ENCODE measurements around the gene SLC22A1. TPM values are rescaled to one million over a fixed set of nuclear protein-coding genes. Genes with fewer than 3 reads are reported as not detected.

Gene SLC22A1
- total RNA-seq: 1.5 and 1.7 TPM in 2 replicates
- 0.68 TPM for total RNA-seq (2013)
- polyA plus RNA-seq: 0.17 and 0.18 TPM in 2 replicates
- 0.34 and 0.57 TPM in 2 replicates for polyA minus RNA-seq

- Mint-ChIP-seq H3K27me3 (peaks cover 4% of the 10 kb centered on the region), H3K4me1 (no peaks in the 10 kb centered on the region), H3K4me3 (no peak within 1 kb of the TSS), H3K9me3 (ENCODE audit: insufficient read depth) (peaks cover 3% of the 10 kb centered on the region), H3K27ac (no peak within 1 kb of the TSS)
- Histone ChIP-seq H3K79me2 (ENCODE audit: control insufficient read depth, insufficient read depth, low read length) (no peaks in the 10 kb centered on the region), H3K4me2 (replicated peaks; ENCODE audit: low read depth, low read length, poor library complexity, severe bottlenecking) (no peak within 1 kb of the TSS), H4K20me1 (ENCODE audit: control insufficient read depth, insufficient read depth, low read length, poor library complexity, severe bottlenecking) (no peaks in the 10 kb centered on the region), H3K36me3 (replicated peaks in 1 of 2; ENCODE audit: control extremely low read depth in 1 of 2, control insufficient read depth in 1 of 2, extremely low read depth in 1 of 2, insufficient read depth in 2 of 2, low read length in 1 of 2) (no peaks in the 10 kb centered on the region), H3K9me3 (ENCODE audit: control extremely low read depth in 1 of 3, control insufficient read depth in 2 of 3, insufficient read depth in 1 of 3, low read length in 2 of 3) (peaks cover 0 to 24% (median 7%) of the 10 kb centered on the region in 3 donors), H3K4me3 (ENCODE audit: control extremely low read depth in 1 of 5, extremely low read depth in 1 of 5, insufficient read depth in 1 of 5, low read depth in 2 of 5, low read length in 4 of 5) (no peak within 1 kb of the TSS), H3K9ac (ENCODE audit: low read length) (no peak within 1 kb of the TSS), H3K4me1 (ENCODE audit: control insufficient read depth in 2 of 2, insufficient read depth in 2 of 2, low read length in 2 of 2) (no peaks in the 10 kb centered on the region), H2AFZ (ENCODE audit: insufficient read depth, low read depth, low read length, poor library complexity, severe bottlenecking) (no peak within 1 kb of the TSS), H3K27me3 (replicated peaks in 1 of 4; ENCODE audit: control extremely low read depth in 1 of 4, control insufficient read depth in 3 of 4, insufficient read depth in 4 of 4, low read length in 3 of 4) (no peaks in the 10 kb centered on the region), H3K27ac (ENCODE audit: low read length in 2 of 2) (no peak within 1 kb of the TSS)
- 94% methylated on average over 7 of the region's 8 CpGs for WGBS (ENCODE audit: insufficient coverage)
- POLR2A ChIA-PET: no interaction called here
- ATAC-seq (ENCODE audit: low read depth): no peak
- no peak for DNase-seq
- intact Hi-C loops (cut with micrococcal nuclease): no loop called here
- CTCF ChIA-PET: no interaction called here
- TF ChIP-seq, protein P1, sequence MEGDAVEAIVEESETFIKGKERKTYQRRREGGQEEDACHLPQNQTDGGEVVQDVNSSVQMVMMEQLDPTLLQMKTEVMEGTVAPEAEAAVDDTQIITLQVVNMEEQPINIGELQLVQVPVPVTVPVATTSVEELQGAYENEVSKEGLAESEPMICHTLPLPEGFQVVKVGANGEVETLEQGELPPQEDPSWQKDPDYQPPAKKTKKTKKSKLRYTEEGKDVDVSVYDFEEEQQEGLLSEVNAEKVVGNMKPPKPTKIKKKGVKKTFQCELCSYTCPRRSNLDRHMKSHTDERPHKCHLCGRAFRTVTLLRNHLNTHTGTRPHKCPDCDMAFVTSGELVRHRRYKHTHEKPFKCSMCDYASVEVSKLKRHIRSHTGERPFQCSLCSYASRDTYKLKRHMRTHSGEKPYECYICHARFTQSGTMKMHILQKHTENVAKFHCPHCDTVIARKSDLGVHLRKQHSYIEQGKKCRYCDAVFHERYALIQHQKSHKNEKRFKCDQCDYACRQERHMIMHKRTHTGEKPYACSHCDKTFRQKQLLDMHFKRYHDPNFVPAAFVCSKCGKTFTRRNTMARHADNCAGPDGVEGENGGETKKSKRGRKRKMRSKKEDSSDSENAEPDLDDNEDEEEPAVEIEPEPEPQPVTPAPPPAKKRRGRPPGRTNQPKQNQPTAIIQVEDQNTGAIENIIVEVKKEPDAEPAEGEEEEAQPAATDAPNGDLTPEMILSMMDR (IDR thresholded peaks at IDR 0.05): no peak
- TF ChIP-seq EZH2 (IDR thresholded peaks at IDR 0.05; ENCODE audit: borderline replicate concordance, insufficient read depth, low read depth, low read length, poor library complexity, severe bottlenecking): no peak
Observed at GRCh38 chr6:160121558-160121957, at the start of gene SLC22A1. SLC22A1 (plus strand) TSS chr6:160121815; CDS start chr6:160121936, 121 bp downstream.

GRCh38 chr6:160073272-160073671 lies 48.3 kb upstream of the SLC22A1 start:
- no peak for TF ChIP-seq EZH2 (IDR thresholded peaks at IDR 0.05; ENCODE audit: borderline replicate concordance, insufficient read depth, low read depth, low read length, poor library complexity, severe bottlenecking)
- TF ChIP-seq, protein P1 (IDR thresholded peaks at IDR 0.05): no peak
- Mint-ChIP-seq H3K27me3 (no peaks in the 10 kb centered on the region), H3K27ac (no peak overlapping the region), H3K9me3 (ENCODE audit: insufficient read depth) (no peaks in the 10 kb centered on the region), H3K4me3 (no peak overlapping the region), H3K4me1 (peaks cover 34% of the 10 kb centered on the region)
- no peak overlapping the region for H3K9ac ChIP-seq (ENCODE audit: low read length)
- ChIA-PET POLR2A (no interaction called here), CTCF (no interaction called here)
- no peak overlapping the region for H3K27ac ChIP-seq (ENCODE audit: low read length in 2 of 2)
- H3K4me1 ChIP-seq (ENCODE audit: control insufficient read depth in 2 of 2, insufficient read depth in 2 of 2, low read length in 2 of 2): peaks cover 28 to 41% of the 10 kb centered on the region in 2 donors
- no peaks in the 10 kb centered on the region for H4K20me1 ChIP-seq (ENCODE audit: control insufficient read depth, insufficient read depth, low read length, poor library complexity, severe bottlenecking)
- H3K36me3 ChIP-seq (replicated peaks in 1 of 2; ENCODE audit: control extremely low read depth in 1 of 2, control insufficient read depth in 1 of 2, extremely low read depth in 1 of 2, insufficient read depth in 2 of 2, low read length in 1 of 2): peaks cover 2 to 60% of the 10 kb centered on the region in 2 experiments
- peaks cover 0 to 6% (median 0%) of the 10 kb centered on the region in 3 donors for H3K9me3 ChIP-seq (ENCODE audit: control extremely low read depth in 1 of 3, control insufficient read depth in 2 of 3, insufficient read depth in 1 of 3, low read length in 2 of 3)
- intact Hi-C loops (cut with micrococcal nuclease): no loop called here
- DNase-seq: no peak
- no peaks in the 10 kb centered on the region for H3K27me3 ChIP-seq (replicated peaks in 1 of 4; ENCODE audit: control extremely low read depth in 1 of 4, control insufficient read depth in 3 of 4, insufficient read depth in 4 of 4, low read length in 3 of 4)
- no peak overlapping the region for H2AFZ ChIP-seq (ENCODE audit: insufficient read depth, low read depth, low read length, poor library complexity, severe bottlenecking)
- peaks cover 4% of the 10 kb centered on the region for H3K79me2 ChIP-seq (ENCODE audit: control insufficient read depth, insufficient read depth, low read length)
- WGBS (ENCODE audit: insufficient coverage): 88% methylated on average over 6 of the region's 9 CpGs
- no peak for ATAC-seq (ENCODE audit: low read depth)
- no peak overlapping the region for H3K4me3 ChIP-seq (ENCODE audit: control extremely low read depth in 1 of 5, extremely low read depth in 1 of 5, insufficient read depth in 1 of 5, low read depth in 2 of 5, low read length in 4 of 5)
- no peak overlapping the region for H3K4me2 ChIP-seq (replicated peaks; ENCODE audit: low read depth, low read length, poor library complexity, severe bottlenecking)

Measured in B cell (primary cell).